Ishikawa (cell line): ENCODE measurements around the gene PDCD11.

Experiments
- CEBPB ChIP-seq: IDR thresholded peaks from 2 replicates; pipeline ENCODE4 v1.6.1; 2012
- EP300 ChIP-seq: IDR thresholded peaks from 2 replicates; pipeline ENCODE4 v1.6.1; 2012; ENCODE audit warnings: borderline replicate concordance
- REST ChIP-seq: IDR thresholded peaks from 2 replicates; pipeline ENCODE4 v1.6.1; 2012; ENCODE audit warnings: low read depth, mild to moderate bottlenecking
- TAF1 ChIP-seq: IDR thresholded peaks from 2 replicates; pipeline ENCODE4 v1.6.1; 2012; ENCODE audit warnings: low read depth, mild to moderate bottlenecking
- TCF12 ChIP-seq: IDR thresholded peaks from 2 replicates; pipeline ENCODE4 v1.6.1; 2012; ENCODE audit warnings: low read depth

- TF ChIP-seq TAF1 (no peak), TCF12 (no peak), EP300 (no peak), CEBPB (no peak), REST (no peak)
Measured at GRCh38 chr10:103445366-103445765, 48.9 kb downstream of the PDCD11 start.
